Measurements from ENCODE around the gene JAG2. TPM values are rescaled to one million over a fixed set of nuclear protein-coding genes. Genes with fewer than 3 reads are reported as not detected.

JAG2 gene
- total and polyA plus RNA-seq, 12 donors, result 18.5 to 45.5 (median 26.3) TPM

DNA sequence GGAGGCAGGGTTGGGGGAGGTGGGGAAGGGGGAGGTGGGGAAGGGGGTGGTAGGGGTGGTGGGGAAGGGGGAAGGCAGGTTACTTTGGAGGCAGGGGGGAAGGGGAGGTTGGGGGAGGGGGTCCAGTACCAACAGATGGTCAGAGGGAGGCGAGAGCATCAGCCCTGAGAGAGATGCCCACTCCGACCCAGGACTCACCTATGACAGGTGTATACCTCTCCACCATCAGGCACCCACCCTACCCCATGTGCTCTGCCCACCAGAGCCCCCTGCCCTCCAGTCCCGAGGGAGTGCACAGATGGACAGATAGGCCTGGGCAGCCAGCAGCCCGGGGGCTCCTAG, 18.6 kb downstream of the JAG2 start:
- TF ChIP-seq, protein P1, sequence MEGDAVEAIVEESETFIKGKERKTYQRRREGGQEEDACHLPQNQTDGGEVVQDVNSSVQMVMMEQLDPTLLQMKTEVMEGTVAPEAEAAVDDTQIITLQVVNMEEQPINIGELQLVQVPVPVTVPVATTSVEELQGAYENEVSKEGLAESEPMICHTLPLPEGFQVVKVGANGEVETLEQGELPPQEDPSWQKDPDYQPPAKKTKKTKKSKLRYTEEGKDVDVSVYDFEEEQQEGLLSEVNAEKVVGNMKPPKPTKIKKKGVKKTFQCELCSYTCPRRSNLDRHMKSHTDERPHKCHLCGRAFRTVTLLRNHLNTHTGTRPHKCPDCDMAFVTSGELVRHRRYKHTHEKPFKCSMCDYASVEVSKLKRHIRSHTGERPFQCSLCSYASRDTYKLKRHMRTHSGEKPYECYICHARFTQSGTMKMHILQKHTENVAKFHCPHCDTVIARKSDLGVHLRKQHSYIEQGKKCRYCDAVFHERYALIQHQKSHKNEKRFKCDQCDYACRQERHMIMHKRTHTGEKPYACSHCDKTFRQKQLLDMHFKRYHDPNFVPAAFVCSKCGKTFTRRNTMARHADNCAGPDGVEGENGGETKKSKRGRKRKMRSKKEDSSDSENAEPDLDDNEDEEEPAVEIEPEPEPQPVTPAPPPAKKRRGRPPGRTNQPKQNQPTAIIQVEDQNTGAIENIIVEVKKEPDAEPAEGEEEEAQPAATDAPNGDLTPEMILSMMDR (IDR thresholded peaks at IDR 0.05), result no peak
- Histone ChIP-seq H3K27me3 (no peaks in the 10 kb centered on the region), H3K36me3 (peaks cover 0 to 63% (median 11%) of the 10 kb centered on the region in 9 donors), H3K4me3 (no peak overlapping the region), H3K27ac (no peak overlapping the region), H3K9me3 (no peaks in the 10 kb centered on the region), H3K4me1 (peaks cover 9 to 36% (median 28%) of the 10 kb centered on the region in 9 donors)
- intact Hi-C loops (cut with DNase I), result loop anchor here in 3 of 10 donors (5.0 kb wide), 2 partner anchors 47 to 58 kb away; no protein-coding TSS in a partner anchor
- ATAC-seq, result no peak
- DNase-seq, result peak in 1 of 2 donors; percentile 7
- 86 to 87% methylated on average over 4 of the region's 4 CpGs for WGBS, 2 donors

DNA sequence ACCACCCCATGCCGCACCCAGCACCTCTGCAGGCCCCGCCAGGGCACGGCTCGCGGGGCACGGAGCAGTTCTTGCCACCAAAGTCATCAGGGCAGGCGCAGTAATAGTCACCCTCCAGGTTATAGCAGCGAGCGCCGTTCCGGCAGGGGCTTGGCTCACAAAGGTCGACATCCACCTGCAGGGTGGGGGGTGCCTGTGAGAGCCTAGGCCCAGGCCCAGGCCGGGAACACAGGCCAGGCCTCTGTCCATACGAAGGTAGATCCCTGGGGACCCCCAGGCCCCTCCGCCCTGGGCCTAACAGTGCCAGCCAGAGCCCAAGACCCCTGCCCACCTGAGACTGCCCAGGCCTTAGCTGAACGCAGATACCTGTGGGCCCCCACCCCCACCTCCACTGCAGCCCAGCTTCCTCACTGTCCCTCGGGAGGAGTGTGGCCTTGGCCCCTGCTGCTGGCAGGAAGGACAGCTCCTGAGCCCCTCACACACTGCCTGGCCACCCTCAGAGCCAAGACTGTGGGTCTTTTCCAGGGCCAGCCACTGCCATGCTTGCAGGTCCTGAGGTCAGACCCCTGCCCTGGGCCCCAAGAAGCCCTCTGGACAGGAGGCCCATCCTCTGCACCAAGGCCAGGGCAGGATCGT, 19.3 kb downstream of the JAG2 start:
- intact Hi-C loops (cut with DNase I), result no loop called here
- peaks cover 9 to 29% (median 24%) of the 10 kb centered on the region in 9 donors for H3K4me1 ChIP-seq
- no peak for DNase-seq
- WGBS, 2 donors, result 88 to 89% methylated on average over 15 to 18 of the region's 18 CpGs
- H3K36me3 ChIP-seq, result peaks cover 0 to 70% (median 11%) of the 10 kb centered on the region in 9 donors
- TF ChIP-seq, protein P1 (IDR thresholded peaks at IDR 0.05), result no peak
- H3K9me3 ChIP-seq, result no peaks in the 10 kb centered on the region
- no peak for ATAC-seq
- no peak overlapping the region for H3K4me3 ChIP-seq
- H3K27ac ChIP-seq, result no peak overlapping the region
- no peaks in the 10 kb centered on the region for H3K27me3 ChIP-seq

DNA sequence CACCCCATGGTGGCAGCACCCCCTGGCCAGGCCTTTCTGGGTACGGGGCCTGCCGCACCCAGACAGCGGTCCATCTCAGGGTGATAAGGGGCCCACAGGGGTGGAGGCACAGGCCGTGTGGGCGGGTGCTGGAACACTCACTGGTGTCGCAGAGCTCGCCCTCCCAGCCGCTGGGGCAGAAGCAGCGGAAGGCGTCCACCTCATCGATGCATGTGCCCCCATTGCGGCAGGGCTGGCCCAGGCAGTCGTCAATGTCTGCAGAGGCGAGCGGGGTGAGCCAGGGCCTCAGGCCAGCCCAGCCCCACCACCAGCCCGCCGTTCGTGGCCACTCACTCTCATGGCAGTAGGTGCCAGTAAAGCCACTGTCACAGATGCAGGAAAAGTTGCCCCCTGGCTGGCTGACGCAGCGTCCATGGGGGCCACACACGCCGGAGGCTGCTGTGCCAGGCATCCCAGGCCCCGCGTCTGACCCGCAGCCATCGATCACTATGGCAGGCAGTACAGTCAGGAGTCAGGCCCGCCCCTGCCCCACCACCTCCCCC, 19.9 kb downstream of the JAG2 start:
- ATAC-seq (no peak), DNase-seq (peak in 1 of 2 donors; percentile 11)
- H3K4me1 ChIP-seq, result peaks cover 9 to 23% (median 19%) of the 10 kb centered on the region in 9 donors
- intact Hi-C loops (cut with DNase I), result no loop called here
- peaks cover 0 to 71% (median 11%) of the 10 kb centered on the region in 9 donors for H3K36me3 ChIP-seq
- H3K9me3 ChIP-seq, result no peaks in the 10 kb centered on the region
- TF ChIP-seq, protein P1 (IDR thresholded peaks at IDR 0.05), result no peak
- no peaks in the 10 kb centered on the region for H3K27me3 ChIP-seq
- H3K4me3 ChIP-seq, result no peak overlapping the region
- H3K27ac ChIP-seq, result no peak overlapping the region
- 92 to 93% methylated on average over 27 of the region's 27 CpGs for WGBS, 2 donors

DNA sequence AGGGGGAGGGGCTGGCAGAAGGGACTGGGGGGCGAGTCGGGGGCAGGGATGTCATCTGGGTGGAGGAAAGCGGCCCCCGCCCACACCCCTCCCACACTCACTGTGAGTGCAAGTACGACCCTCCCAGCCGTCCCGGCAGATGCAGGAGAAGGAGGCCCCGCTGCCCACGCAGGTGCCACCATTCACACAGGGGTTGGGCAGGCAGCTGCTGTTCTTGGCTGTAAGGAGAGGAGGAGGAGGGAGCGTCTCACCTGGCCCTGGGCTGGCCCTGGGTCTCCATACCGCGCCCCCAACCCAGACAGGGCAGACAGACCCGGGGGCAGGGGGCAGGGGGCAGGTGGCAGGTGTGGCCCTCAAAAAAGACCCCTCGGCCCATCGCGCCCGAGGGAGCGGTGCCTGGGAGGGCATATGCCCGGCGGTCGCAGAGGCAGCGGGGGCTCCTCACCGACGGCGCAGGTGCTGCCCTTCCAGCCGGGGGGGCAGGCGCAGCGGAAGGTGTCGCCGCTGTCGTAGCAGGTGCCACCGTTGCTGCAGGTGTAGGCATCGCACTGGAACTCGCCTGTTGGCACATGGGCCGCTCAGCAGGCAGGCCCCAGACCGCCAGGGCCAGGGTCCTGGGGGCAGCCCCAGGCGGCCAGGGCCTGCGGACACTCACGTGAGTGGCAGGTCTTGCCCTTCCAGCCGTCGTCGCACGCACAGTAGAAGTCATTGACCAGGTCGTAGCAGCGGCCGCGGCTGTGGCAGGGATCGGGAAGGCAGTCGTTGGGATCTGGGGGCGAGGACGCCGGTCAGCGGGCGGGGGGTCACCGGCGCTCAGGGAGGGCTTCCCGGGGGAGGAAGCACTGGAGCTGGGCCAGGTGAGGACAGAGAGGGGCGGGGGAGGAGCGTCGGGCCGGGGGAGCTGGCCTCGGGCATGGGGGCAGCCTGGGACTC, 20.6 kb downstream of the JAG2 start:
- Histone ChIP-seq H3K27ac (no peak overlapping the region), H3K9me3 (no peaks in the 10 kb centered on the region), H3K4me3 (no peak overlapping the region), H3K36me3 (peaks cover 0 to 78% (median 15%) of the 10 kb centered on the region in 9 donors), H3K27me3 (no peaks in the 10 kb centered on the region), H3K4me1 (peaks cover 8 to 16% (median 12%) of the 10 kb centered on the region in 9 donors)
- peak in 1 of 2 donors; percentile 11 for DNase-seq
- 86 to 90% methylated on average over 59 to 62 of the region's 62 CpGs for WGBS, 2 donors
- intact Hi-C loops (cut with DNase I), result no loop called here
- ATAC-seq, result no peak
- TF ChIP-seq, protein P1 (IDR thresholded peaks at IDR 0.05), result no peak
